GM13977 (cell line): Measurements from ENCODE around the gene NTN3.

ENCODE experiments used
- DNase-seq: peaks from one replicate; pipeline ENCODE4 v3.0.0; 2012; ENCODE audit warnings: low spot score
- in situ Hi-C: fragments of 300-500 bp; cut with MboI; formaldehyde crosslinking; loops from one replicate; pipeline ENCODE4 v1.12.0; 2022; ENCODE audit warnings: low sequenced_read_pairs, low pct_unique_long_range_greater_than_20kb, mixed read lengths, inconsistent platforms; ENCODE audit not compliant: unreplicated experiment
- TF ChIP-seq, protein P1 (sequence below): IDR thresholded peaks from 2 replicates; pipeline ENCODE4 v1.5.1; 2012; ENCODE audit warnings: mild to moderate bottlenecking, control low read depth; ENCODE audit not compliant: insufficient read depth; ENCODE audit errors: extremely low read depth, missing control alignments

The NTN3 gene

DNA sequence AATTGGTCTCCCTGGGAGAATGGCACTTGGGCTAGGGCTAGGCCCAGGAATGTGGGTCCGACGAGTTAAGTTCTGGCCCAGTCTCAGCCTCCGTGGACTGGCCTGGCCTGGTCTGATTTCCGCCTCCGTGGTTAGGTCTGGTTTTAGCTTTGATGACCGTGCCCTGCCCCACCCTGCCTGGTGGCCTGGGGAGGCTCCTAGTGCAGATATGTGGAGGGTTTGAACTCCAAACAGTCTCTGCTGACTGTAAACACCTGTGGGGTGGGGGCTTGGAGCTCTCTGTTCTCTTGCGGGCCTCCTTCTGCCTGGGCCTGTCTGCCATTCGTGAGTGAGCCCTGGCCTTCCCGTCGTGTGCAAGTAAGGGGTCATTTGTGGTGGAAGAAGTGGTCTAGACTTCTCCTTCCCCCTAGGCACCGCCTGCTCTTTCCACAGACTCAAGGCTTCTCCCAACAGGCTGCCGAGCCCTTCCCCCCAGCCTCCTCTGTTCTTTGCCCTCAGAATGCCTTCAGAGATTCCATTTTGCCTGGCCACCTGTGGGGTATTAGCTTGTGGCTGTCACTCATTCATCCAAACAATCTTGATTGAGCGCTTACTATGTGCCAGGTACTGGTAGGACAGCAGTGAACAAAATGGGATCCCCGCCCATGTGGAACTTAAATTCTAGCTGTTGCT is 44.2 kb downstream of the NTN3 start:
- DNase-seq: no peak

DNA sequence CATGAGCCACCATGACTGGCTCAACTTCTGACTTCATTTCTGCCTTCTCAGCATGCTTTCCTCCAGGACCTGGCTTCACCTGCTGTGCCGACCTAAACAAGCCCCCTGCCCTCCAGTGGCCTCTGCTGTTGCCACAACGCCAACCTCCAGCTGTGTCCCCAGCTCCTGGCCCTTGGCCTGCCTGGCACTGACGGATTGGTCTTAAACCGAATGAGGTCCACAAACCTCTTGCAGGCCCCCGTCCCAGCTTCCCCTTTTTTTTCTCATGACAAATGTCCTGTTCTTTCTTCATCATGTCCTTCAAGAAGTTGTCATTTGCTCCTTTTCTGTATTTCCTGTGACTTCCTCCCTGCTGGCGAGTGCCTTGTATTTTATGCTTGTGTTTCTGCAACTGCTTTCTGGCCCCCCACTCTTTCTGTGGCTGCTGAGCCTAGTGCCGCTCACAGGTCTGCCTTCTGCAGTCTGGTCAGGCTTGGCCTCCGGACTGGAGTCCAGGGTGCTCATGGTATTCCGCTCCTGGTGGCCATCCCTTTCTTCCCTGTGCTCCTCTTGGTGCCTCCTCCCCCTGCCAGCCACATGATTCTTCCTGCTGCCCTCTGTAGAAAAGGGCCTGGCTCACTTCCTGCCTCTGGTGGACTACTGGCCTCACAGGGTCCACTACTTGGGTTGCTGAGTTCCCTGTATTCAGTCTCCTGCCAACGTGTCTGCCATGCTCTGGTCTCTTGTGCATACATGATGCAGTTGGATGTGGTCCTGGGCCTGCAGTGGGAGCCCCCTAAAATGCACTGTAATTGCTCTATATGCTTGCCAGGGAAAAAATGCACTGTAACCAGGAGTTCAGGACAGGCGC is 45.5 kb downstream of the NTN3 start:
- in situ Hi-C loops: no loop called here
- TF ChIP-seq, protein P1, sequence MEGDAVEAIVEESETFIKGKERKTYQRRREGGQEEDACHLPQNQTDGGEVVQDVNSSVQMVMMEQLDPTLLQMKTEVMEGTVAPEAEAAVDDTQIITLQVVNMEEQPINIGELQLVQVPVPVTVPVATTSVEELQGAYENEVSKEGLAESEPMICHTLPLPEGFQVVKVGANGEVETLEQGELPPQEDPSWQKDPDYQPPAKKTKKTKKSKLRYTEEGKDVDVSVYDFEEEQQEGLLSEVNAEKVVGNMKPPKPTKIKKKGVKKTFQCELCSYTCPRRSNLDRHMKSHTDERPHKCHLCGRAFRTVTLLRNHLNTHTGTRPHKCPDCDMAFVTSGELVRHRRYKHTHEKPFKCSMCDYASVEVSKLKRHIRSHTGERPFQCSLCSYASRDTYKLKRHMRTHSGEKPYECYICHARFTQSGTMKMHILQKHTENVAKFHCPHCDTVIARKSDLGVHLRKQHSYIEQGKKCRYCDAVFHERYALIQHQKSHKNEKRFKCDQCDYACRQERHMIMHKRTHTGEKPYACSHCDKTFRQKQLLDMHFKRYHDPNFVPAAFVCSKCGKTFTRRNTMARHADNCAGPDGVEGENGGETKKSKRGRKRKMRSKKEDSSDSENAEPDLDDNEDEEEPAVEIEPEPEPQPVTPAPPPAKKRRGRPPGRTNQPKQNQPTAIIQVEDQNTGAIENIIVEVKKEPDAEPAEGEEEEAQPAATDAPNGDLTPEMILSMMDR: no peak
- no peak for DNase-seq

More for the DNA sequence above, 44.2 kb downstream of the NTN3 start:
- TF ChIP-seq, protein P1: no peak
- in situ Hi-C loops: no loop called here

DNA sequence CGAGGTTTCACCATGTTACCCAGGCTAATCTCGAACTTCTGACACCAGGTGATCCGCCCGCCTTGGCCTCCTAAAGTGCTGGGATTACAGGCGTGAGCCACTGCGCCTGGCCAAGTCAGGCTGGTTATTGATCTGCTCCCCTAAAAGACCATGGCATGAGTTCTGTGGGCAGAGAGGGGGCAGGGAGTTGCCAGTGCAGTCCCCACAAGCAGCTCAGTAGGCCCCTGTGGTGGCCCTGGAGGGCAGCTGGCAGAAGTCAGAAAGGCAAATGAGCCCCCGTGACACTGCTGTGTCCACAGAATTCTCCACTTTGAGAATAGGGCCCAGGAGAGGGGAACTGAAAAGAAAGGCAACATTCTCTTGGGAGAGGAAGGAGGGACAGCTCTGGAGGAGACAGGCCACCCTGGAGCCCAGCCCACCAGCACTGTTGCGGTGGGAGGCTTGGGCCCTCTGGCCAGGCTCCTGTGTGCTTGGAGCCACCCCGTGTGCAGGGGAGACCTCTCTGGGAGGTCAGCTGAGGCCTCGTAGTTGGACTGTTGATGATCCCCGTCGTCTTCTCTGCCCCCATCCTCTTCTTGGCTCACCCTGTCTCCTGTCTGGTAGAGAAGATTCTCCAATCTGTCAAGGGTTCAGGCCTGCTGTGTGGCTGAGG is 47.0 kb downstream of the NTN3 start:
- DNase-seq: no peak
- TF ChIP-seq, protein P1: no peak
- in situ Hi-C loops: no loop called here

DNA sequence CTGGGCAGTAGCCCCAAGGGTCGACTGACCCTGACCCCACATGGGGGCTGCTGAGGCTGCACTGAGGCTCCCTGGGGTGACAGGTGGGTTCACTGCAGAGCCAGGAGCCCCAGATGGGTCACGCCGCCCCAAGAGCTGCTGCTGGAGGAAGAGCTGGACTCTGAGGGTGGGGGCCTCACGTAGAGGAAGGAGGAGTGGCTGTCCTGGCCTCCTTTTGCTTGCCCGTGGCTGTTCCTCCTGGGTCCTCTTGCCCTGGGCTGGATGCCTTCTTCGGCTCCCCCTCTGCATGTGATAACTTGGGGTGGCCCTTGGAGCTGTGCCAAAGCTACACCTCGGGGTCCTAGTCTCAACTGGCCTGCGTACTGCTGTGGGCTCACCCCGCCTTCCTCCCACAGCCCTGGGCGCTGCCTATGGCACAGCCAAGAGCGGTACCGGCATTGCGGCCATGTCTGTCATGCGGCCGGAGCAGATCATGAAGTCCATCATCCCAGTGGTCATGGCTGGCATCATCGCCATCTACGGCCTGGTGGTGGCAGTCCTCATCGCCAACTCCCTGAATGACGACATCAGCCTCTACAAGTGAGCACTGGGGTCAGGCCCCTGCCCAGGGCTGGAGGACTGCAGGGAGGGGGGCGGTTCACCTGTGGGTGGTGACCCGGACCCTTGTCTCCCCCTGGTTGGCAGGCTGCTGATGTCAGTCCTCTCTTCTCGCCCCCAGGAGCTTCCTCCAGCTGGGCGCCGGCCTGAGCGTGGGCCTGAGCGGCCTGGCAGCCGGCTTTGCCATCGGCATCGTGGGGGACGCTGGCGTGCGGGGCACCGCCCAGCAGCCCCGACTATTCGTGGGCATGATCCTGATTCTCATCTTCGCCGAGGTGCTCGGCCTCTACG is 48.0 kb downstream of the NTN3 start:
- in situ Hi-C loops: no loop called here
- DNase-seq: no peak
- TF ChIP-seq, protein P1: no peak

DNA sequence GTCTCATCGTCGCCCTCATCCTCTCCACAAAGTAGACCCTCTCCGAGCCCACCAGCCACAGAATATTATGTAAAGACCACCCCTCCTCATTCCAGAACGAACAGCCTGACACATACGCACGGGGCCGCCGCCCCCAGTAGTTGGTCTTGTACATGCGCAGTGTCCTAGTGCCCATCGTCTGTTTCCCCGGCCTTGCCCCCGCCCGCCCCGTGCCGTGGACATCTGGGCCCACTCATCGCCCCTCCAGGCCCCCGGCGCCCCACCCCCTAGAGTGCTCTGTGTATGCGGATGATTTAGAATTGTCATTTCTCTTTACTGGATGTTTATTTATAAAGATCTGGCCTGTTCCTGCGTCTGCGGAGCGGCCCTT is 48.6 kb downstream of the NTN3 start:
- DNase-seq: no peak
- in situ Hi-C loops: no loop called here
- TF ChIP-seq, protein P1: no peak
